ENCODE data around the gene INSM1. TPM values are rescaled to one million over a fixed set of nuclear protein-coding genes. Genes with fewer than 3 reads are reported as not detected.
A peak's percentile ranks its signal among the peaks of the same experiment; 100 is the strongest.

Gene INSM1
- total RNA-seq, 4 donors from 2014 or later: 1.4 to 4.6 (median 2.9) TPM; not detected in 1

GRCh38 chr20:20417876-20418676 is 50.2 kb downstream of the INSM1 start:
- Histone ChIP-seq H3K27ac (no peak overlapping the region), H3K36me3 (no peaks in the 10 kb centered on the region), H3K27me3 (no peaks in the 10 kb centered on the region), H3K9me3 (no peaks in the 10 kb centered on the region), H3K4me1 (no peaks in the 10 kb centered on the region), H3K4me3 (no peak overlapping the region)
- TF ChIP-seq POLR2A (IDR thresholded peaks at IDR 0.05): no peak
- TF ChIP-seq, protein P1, sequence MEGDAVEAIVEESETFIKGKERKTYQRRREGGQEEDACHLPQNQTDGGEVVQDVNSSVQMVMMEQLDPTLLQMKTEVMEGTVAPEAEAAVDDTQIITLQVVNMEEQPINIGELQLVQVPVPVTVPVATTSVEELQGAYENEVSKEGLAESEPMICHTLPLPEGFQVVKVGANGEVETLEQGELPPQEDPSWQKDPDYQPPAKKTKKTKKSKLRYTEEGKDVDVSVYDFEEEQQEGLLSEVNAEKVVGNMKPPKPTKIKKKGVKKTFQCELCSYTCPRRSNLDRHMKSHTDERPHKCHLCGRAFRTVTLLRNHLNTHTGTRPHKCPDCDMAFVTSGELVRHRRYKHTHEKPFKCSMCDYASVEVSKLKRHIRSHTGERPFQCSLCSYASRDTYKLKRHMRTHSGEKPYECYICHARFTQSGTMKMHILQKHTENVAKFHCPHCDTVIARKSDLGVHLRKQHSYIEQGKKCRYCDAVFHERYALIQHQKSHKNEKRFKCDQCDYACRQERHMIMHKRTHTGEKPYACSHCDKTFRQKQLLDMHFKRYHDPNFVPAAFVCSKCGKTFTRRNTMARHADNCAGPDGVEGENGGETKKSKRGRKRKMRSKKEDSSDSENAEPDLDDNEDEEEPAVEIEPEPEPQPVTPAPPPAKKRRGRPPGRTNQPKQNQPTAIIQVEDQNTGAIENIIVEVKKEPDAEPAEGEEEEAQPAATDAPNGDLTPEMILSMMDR (IDR thresholded peaks at IDR 0.05): no peak
- DNase-seq: peak in 1 of 3 donors; percentile 48
